ENCODE results near the gene ARHGAP20.

DNA sequence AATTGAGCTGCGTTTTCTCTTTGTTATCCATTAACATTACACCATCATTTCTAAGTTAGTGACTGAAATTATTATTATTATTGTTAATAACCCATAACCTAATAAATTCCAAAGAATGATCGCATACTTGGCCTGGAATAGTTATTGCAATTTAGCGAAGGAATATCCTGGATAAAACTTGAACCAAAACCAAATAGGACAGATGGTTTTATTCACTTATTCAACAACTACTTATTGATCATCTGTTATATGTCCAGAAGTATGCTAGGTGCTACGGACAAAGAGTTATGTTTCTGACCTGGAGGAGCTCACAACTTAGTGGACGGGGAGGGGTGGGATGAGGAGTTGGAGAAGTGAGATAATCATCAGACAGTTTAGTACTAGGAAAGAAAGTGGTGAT lies 44.8 kb upstream of the ARHGAP20 start:
- TF ChIP-seq, protein P1, sequence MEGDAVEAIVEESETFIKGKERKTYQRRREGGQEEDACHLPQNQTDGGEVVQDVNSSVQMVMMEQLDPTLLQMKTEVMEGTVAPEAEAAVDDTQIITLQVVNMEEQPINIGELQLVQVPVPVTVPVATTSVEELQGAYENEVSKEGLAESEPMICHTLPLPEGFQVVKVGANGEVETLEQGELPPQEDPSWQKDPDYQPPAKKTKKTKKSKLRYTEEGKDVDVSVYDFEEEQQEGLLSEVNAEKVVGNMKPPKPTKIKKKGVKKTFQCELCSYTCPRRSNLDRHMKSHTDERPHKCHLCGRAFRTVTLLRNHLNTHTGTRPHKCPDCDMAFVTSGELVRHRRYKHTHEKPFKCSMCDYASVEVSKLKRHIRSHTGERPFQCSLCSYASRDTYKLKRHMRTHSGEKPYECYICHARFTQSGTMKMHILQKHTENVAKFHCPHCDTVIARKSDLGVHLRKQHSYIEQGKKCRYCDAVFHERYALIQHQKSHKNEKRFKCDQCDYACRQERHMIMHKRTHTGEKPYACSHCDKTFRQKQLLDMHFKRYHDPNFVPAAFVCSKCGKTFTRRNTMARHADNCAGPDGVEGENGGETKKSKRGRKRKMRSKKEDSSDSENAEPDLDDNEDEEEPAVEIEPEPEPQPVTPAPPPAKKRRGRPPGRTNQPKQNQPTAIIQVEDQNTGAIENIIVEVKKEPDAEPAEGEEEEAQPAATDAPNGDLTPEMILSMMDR (conservative IDR thresholded peaks at IDR 0.05; ENCODE audit: low read length), result no peak
- no peak for TF ChIP-seq EZH2phosphoT487 (IDR thresholded peaks at IDR 0.05; ENCODE audit: borderline replicate concordance, low read depth, low read length)
